H54 (cell line): Measurements from ENCODE around the gene CAMTA1.

Experiments
- DNase-seq: peaks from one replicate; pipeline ENCODE4 v3.0.0; 2011; ENCODE audit warnings: low spot score, mixed read lengths; ENCODE audit not compliant: insufficient read length
- FAIRE-seq: peaks from 3 replicates; lab custom pipeline; 2011; peaks lifted over from hg19 to GRCh38; lab: Jason Lieb, UNC
- POLR2A ChIP-seq: IDR thresholded peaks from 2 replicates; pipeline ENCODE4 v1.6.1; 2011; ENCODE audit warnings: low read depth, mild to moderate bottlenecking, low read length

Gene CAMTA1

DNA sequence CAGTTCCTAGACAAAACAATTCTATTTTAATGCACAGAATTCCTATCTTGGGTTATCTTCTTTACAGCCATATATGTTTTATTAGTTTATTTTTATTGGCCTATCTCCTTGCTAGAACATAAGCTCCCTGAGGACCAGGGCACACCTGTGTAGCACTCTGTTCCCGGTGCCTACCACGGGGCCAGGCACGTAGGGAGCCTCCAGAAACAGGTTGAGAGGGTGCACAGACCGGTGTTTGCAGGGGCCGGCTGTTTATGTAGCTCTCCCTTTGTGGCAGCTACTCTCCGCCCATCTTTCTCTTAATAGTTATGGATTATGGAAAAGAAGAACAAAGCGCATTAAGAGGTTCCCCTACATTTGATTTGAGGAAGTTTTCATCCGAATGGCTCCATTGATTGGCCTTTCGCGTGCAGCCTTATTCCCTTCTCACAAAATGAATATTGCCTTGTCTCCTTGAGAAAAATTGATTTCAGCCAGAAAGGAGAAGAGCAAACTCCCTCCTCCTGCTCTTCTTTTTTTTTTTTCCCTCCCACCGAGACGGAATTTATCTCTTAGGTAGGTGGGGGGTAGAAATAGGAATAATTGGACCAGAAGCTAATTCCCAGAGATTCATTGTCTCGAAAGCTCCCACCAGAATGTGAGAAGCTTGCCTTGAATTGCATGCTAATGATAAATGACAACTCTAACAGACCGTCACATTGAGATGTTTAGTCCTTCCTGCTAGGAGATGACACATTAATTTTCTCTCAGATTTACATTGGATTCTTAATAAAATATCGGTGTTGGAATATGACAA is 447.4 kb downstream of the CAMTA1 start:
- no peak for FAIRE-seq

DNA sequence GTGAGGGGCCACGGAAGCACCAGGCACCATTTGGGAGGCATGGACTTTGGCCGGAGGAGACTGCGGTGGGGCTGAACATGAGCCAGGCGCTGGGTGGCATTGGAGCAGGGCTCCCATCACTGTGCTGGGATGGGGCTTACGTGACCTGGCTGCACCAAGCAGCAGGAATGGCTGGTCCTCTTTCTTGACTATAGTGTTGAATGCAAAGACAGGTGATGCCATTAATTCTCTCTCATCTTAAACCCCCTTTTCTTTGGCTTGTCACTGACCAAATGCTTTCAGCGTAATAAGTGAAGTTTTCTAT is 447.9 kb downstream of the CAMTA1 start:
- DNase-seq = no peak
- no peak for FAIRE-seq
- no peak for TF ChIP-seq POLR2A

More for the DNA sequence above, 447.4 kb downstream of the CAMTA1 start:
- DNase-seq = no peak
- no peak for TF ChIP-seq POLR2A

DNA sequence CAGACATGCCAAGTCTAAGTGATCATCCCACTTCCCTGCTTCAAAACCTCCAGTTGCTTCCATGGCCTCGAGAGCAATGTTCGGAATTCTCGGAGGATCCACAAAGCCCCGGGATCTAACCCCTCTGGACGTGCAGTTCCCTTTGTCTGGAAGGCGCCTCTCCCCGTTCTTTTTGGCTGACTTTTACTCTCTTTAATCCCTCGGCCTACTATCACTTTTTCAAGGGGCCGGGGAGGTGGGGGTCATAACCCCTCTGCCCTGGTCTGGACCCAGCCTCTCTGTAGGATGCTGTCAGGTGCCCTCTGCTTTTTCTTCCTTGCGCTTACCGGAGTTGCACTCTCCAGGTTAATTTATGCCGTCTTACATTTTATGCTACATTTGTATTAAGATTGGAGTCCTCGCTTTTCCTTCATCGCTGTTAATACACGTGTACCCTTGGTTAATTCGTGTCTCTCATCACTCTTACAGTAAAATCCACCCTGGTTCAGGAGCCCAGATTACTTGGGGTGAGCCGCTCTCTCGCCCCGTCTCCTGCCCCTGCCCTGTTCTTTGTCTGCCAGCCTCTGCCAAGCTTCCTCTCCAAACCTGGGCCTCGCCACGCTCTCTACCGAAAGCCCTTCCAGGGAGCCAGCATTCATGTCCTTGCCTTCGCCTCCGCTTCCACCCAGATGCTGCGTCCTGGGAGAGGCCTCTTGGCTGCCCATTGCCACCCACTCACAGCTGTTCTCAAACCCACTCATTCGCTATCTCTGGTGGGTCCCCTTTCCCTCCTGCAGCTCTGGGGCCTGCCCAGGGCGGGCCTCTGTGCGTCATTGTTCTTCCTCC is 448.6 kb downstream of the CAMTA1 start:
- FAIRE-seq (no peak), DNase-seq (no peak)
- no peak for TF ChIP-seq POLR2A

DNA sequence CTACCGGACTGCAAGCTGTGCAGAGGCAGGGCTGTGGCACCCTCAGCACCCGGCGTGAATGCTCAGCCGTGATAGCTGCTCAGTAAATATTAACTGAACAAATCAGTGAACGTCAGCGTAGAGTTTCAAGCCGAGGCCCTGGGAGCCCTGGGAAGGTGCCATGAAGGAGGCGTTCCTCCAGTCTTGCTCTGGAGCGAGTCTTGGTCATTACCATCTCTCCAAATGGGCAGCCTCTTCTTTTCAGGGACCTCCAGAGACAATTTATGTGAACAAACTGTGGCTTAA is 449.2 kb downstream of the CAMTA1 start:
- FAIRE-seq (no peak), DNase-seq (no peak)
- TF ChIP-seq POLR2A = no peak

DNA sequence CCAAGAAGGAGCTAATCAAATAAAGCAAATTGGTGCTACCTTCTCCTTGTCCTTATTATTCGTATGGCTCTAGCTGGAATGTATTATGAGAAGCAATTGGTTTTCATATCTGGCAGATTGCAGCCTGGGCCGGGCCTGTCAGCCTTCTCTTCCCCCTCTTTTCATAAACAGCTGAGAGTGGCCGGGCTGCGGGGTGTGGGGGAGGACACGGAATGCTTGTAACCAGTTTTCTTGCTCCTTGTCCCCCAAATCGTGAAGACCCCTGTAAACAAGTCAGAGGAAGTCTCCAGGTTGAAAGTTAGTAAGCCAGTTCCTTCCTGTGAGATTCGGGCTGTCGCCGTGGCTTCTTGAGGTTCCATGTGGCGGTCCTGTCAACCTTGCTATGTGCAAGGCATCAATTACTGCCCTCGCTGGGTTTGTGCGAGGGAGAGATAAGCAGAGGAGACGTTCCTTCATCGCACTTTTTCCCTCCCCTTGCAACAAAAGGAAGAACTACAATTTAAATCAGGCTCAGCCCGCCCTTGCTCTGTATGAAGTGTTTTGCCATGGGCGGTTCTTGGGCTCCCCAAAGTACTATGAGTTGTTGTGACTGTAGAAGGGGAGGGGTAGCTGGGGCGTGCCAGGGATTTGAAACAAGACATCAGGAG is 450.7 kb downstream of the CAMTA1 start:
- DNase-seq = no peak
- no peak for FAIRE-seq
- no peak for TF ChIP-seq POLR2A

DNA sequence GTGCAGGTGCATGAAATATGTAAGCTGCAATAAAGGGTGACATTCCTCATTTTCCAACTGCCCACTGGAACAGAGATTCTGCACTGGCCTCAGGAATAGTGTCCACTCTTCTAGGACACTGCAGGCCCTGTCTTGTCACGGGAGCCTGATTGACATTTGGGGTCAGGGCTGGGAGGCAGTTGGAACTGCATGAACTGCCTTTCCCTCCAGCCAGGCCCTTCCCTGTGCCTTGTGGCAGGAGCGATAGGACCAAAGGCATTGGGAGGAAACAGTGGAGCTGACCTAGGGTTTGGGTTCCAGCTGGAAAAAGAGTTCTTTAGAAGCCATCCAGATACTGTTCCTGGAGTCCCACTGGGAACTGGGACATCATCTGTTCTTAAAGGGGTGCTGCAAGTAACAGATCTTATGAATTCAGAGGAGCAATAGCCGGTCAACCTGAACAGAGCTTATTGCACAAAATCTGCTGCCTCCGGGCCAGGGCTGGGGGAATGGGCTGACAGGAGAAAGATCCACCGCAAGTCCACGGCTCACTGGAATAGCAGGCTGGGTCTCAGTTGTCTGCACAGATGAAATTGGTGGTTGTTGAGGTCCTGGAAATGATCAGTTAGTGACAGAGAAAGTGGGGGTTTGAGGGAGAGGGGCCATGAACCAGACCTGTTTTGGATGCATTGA is 451.7 kb downstream of the CAMTA1 start:
- FAIRE-seq (no peak), DNase-seq (no peak)
- TF ChIP-seq POLR2A = no peak

DNA sequence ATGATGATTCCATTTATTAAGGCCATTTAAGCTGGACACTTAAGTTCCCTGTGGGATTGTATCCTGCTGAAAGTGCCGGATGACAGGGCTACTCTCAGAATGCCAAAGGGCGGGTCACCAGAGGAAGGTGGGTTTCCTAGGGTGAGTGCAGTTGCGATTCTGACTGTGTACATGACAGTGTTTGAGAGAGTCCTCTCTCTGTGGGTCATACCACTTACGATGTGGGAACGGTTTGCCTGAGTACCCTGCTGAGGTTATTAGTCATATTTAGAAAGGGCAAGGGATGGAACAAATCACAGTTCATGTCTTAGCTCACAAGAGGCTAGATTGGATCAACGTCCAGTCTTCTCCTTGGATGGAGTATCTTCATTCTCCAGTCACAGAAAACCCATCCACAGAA is 461.9 kb downstream of the CAMTA1 start:
- DNase-seq = no peak
- TF ChIP-seq POLR2A = no peak
- no peak for FAIRE-seq

DNA sequence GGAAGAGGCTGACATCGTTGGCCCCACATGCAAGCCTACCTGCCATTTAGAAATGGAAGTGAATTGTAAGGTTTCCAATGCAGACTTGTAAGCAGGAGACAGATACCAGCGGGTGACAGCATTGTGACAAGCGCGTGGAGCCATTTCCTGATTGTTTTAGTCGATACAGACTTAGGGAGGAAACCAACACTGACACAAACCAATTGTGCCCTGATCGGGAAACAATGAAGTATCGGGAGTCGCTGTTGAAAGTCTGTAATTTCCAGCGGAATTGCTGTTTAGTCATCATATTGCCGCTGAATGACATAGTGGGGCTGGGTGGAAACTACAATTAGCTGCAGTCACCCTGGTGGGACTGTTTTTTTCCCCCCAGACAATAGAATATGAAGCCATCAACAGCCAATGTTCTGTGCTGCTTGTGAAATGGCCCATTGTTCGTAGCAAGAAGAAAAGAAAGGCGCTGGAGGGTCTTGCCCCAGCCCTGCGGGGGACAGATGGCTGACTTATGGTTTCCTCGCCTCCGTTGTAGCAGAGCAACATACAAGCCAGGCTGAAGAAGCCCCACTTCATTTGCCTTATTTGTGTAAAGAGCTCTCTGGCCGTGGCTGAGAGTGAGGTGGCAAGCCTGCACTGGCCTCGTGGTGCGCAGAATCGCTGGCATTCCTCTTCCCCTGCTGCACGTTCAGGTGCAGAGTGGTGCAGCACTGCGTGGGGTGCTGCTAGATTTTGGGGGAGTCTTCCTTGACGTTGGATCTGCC is 462.7 kb downstream of the CAMTA1 start:
- FAIRE-seq = no peak
- no peak for TF ChIP-seq POLR2A
- no peak for DNase-seq

DNA sequence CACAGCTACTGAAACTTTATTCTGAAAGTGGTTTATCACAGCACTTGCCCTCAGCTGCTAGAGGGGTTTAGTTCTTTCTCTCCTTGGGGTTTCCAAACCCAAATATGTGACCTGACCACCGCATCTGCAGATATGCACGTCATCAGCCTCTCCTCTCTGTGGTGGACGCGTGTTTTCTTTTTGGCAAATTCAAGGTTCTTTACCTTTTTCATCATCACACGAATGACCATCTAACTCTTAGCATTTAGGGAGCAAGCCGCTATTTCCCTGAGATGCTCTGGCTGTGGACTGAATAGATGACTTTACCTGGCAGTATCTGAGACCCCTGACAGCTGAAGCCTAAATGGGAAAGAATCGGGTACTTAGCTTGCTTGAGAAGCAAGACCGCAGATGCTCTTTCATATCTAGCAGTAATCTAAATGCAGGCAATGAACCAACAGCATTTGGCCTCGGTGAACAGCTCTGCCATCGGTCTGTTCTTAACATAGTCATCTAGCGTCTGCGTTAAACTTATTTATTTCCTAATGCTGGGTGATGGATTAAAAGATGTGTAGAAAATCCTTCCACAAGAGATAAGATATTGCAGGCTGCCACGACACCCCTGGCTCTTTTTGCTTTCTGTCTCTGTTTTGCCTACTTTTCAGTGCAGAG is 463.4 kb downstream of the CAMTA1 start:
- DNase-seq (no peak), FAIRE-seq (no peak)
- no peak for TF ChIP-seq POLR2A

DNA sequence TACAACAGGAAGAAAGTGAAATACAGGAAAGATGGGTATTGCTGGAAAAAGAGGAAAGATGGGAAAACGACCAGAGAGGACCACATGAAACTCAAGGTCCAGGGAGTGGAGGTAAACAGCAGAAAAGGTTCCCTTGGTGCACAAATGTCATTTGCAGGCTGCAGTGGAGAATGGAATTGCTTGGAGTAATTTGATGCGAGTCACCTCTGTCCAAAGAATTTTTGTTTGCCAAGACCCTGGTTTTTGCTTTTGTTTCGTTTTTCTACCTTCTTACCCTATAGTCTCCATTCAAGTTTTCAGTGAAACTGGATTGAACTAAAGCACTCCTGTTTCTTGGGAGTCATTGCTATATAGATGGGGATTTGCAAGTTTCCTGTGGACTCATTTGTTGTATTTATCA is 464.3 kb downstream of the CAMTA1 start:
- DNase-seq (no peak), FAIRE-seq (no peak)
- TF ChIP-seq POLR2A = no peak

DNA sequence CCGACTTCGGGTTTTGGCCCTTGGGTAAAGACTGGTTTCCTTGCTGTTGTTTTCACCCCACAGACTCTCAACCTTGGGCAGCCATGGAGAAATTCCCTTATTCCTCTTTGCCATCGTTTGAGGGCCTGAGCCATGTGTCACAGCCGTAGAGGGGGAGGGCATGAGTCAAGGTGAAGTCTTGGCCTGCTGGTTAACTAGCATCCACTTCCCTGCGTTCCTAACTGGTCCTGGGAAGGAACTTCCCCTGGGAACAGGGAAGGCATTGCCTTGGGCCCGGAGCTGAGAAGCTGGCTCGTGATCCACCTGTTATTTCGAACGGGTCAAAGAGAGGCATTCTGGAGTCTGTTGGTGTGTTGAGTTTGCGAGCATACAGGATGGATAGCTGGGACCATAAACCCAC is 464.9 kb downstream of the CAMTA1 start:
- no peak for FAIRE-seq
- DNase-seq = no peak
- no peak for TF ChIP-seq POLR2A

DNA sequence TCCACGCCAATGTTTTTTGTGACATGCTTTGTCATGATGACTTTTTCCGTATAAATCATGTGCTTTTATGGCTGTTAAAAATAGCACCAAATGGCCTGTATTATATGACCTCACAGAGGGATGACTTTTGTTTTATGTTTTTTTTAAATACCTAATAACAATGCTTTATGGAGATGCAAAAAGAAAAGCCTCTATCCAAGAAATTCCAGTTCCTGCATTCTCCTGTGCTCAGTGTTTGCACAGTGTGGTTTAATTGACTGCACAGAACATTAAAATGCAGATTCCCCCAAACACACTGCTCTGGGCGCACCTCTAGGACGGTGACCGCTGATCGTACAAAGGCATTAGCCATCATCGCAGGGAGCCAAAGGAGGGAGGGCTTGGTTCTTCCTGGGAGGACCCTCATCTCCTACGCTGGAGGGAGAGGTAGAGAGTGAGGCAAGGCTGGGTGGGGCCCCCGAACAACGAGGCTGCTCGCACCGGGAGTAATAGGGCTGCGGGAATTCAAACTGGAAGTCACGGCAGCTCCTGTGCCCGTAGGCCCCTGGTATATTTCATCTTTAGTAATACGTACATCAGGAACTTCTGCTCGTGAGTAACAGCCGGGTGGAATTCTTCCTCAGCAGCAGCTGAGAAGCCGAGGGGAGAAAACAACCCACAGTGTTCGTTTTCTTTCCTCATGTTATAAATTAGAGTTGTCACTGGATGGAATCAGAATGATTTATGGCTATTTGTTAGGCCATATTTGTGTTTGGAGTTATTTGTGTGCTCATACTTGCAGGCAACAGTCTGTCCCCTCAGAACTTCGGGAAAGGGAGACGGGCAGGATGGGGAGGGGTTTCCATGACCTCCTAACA is 465.6 kb downstream of the CAMTA1 start:
- FAIRE-seq (no peak), DNase-seq (no peak)
- no peak for TF ChIP-seq POLR2A
